NOMO-1 treated with dmso at 0.1 percent for 144 hours (cell line): ENCODE measurements around the gene GSTM3.
"Not testable (repeated sequence)": the region's sequence is repeated elsewhere in the genome, so short reads cannot be mapped to it uniquely, and the experiment has no call there.

Source experiments
- DNase-seq: peaks from one replicate; lab custom pipeline; 2025; ENCODE audit not compliant: unreplicated experiment; lab: John Stamatoyannopoulos, UW

GSTM3 gene

DNA sequence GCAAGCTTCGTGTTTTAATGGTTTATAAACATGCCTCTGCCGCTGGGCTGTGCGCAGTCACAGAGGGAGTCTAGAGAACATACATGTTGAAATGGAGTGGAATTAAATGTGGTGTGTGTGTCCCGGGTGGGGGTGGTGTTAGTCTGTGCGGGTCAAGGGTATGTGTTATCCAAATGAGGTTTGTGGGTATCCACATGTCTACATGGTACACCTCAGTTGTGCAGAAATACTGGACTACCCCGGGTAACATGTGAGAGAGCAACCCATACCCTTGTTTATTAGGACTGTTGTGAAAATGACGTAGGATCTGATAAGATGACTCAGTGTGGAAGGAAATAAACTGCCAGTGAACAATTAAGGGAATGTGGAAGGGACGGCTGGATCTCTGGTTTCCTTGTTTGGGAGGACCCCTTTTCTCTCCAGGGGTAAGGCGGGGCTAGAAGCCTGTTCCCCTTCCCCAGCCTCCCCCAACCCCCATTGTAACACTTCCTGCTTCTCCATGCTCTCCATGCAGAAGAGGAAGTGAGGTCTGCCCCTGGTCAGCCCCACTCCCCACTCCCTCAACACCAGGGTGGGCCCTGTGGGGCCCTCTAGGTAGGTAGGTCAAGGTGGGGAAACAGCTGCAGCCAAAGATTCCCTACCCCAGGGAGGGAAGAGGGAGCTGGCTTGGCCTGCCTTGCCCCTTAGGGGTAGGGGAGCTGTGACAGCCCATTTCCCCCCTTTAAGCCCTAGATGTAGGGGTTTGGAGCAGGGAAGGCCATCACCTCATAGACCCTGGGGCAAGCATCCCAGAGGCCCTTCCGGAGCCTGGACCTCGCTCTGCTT is 22.2 kb upstream of the GSTM3 start:
- peak; percentile 48 for DNase-seq

DNA sequence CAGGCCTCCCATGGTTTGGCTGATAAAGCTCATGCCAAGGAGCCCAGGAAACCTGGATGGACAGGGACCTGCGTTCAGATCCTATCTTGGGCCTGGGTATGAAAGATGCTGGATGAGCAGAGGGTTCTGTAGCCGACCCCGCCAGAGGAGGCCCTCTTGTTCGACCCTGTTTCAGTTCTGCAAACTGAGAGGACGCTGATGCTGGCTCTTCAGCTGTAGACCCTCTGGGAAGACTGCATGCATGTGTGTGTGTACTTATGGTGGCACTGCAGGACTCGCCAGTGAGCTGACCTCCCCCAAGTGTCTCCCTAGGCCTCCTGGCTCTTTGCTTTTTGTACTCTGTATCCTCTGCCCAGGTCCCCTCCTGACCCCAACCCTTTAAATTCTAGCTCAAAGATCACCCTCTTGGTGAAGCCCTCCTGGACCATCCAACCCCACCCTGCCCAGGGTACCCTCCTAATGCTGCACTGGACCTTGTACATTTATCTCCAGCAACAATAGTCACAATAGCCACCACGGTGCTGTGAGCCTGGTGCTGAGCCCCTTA is 21.3 kb upstream of the GSTM3 start:
- no peak for DNase-seq

DNA sequence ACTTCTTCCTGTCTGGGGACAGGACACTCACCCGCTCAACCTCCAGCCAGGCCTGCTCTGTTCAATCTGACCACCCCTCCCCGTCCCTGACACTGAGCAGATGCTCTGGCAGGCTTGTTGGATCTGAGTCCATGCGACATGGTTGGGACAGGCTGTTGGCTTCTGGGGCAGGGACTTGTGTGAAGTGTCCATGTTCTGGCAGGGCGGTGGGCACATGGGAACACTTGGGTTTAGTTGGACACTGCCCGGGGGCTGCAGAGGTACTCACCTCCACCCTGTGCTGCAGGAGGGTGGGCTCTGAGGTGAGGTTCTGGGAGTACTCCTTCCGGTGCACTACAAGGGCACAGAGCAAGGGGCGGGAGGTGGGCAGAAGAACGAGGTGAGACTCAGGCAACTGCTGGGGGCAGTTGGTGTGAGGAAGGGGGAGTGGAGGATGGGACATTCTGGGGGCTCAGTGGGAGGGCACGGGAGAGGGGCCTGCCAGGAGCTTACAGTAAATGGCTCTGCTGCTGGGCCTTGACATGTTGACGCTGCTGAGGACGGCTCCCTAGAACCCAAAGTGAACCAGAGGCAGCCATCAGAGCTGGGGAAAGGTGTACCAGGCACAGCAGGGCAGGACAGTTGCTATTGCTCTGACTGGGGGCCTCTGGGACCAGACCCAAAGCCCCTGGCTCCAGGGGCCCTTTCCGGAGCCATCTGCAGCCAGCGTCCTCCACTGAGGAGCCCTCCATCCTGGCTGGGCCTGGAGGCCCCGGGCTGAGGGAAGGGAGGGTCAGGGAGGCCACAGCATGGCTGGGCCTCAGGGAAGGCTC is 20.6 kb upstream of the GSTM3 start:
- no peak for DNase-seq

DNA sequence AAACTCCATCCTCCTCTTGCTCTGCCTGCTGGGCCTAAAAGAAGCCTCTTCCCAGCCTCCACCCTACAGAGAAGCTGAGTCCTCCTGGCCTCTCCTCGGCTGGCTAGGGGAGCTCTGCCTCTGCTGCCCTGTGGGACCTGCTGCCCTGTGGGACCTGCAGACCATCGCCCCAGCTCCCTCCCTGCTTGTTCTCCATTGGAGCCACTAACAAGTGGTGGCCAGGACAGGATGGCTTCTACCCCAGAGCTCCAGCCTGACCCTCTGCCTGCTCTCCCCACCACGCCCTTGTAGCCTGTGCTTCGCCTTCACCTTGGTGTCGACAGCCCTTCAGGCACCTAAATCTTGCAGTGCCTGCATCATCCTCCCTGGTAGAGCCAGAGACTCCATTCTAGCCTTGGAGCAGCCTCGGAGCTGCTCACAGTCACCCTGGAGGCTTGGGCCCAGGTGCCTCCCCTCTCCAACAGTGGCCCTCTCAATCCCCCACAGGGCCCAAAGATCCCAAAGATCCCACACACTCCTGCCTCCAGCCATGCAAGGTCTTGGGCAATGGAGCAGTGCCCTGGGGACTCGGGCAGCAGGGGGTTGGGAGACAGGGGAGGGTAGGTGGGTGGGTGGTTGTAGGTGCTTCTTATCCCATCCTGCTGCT is 19.9 kb upstream of the GSTM3 start:
- DNase-seq, result no peak

DNA sequence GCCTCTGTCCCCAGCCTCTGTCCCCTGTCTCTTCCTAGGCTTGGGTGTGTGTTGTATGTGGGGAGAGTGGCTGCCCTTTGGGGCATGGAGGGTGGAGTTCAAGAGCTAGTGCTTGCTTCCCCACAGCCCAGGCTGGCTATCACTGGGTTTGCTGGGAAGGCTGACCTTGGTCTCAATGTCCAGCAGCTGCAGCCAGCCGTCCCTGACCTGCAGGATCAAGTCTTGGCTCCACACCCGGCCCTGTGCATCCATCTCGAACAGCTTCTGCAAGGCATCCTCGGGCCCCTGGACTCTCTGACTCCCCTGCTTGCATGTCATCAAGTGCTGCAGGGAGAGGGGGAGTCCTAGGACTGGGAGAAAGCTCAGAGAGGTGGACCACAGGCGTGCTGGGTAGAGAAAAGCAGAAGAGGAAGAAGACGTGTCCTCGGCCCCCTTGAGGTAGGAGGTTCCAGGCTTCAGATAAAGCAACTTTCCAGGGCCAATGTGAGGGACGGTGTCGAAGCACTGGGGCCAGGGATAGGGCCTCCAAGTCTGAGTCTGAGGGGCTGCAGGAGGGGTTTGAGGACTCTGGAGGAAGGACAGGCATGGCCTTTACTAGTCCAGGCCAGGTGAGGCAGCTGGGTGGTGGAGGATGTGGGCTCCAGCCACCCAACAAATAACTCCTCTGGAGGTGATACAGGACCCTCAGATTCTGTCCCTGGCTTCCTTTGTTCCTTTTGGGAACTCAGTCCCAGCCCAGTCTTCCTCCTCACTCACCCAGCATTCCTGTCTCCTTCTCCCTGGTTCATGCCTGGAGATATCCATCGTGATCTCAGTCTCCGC is 18.9 kb upstream of the GSTM3 start:
- DNase-seq, result no peak

DNA sequence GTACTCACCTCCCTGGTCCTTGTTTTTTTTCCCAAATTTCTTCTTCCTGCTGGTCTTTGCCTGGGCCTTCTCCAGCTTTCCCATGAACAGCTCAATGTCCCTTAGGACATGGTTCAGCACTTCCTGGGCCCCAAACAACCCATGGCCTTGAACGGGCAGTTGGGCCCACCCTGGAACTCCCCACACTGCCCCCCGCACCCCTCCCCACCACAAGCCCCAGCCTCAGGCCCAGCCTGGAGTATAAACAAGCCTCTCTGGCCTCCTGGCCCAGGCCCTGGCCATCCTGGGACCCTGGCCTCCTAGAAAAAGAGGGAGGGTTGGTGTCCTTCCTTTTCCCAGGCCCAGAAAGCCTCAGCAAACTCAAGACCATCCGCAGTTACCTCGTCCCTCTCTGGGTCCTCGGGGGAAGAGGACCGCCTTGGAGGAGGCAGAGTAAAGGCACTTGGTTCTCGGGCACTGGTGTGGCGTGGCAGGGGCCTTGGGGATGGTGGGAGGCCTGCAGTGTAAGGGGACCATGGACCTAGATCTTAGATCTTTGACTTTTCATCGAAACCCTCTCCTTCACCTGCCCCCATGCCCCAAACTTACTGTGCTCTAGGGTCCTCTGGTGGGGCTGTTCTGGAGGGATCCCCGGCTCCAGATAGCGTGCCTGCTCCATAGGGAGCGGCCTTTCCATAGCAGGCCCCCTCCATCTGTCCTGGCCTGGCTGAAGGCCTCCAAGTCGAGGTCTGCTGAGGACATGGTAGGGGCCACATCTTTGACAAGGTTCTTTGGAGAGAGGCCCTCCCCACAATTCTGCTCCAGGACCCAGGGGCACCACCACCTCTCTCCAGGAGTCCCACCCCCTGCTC is 17.3 kb upstream of the GSTM3 start:
- no peak for DNase-seq

DNA sequence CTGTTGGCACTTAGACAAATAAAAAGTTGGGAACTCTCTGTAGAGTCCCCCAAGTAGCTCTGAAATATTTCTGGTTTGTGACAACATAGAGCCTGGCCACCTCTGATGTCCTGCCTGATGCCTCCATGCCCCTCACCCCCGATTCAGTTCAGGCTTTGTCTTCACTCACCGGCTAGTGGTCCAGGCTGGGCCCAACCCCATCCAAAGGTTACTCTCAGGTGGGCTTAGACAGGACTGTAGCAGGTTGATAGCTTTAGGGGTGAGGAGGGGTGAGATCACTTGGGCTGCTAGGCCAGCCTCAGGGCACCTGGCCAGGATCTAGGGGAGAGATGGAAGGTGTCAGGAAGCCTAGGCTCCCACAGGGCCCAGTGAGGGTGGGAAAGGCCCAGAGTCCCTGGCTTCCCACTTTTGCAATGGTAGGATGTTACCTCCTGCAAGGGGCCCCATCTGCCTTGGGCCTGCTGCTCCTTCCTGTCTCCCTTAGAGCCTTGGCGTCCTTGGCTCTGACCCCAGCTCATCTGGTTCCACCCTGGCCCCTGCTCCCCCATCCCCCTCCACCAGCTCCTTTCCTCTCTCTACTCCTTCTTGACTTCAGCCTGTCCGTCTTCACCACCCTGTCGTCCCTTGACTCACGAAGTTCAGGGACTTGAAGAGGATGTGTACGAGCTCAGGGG is 16.1 kb upstream of the GSTM3 start:
- DNase-seq, result no peak

DNA sequence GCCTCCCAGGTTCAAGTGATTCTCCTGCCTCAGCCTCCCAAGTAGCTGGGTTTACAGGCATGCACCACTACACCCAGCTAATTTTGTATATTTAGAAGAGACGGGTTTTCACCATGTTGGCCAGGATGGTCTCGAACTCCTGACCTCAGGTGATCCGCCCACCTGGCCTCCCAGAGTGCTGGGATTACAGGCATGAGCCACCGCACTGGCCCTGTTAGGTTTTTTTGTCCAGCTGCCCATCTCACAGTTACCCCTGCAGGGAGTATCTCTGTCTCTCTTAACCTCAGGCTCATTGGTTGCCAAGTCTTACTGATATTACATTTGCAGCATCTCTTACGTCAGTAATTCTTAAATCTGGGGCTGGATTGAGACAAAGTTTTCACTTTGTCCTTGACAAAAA is 15.5 kb upstream of the GSTM3 start:
- not testable (repeated sequence) for DNase-seq

DNA sequence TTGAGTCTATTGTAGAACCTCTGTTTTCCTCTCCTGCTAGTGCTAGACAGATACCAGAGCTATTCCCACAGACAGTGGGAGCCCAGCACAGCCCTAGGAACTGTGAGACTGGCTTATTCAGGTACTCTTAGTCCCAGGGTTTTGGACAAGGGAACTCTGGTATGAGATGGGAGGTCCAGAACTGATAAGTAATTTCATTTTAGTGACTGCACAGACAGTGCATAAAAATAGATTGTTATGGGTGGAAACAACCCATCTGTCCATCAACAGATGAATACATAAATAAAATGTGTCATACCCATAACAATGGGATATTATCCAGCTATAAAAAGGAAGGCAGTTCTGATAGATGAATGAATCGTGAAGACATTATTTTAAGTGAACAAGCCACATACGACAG is 13.9 kb upstream of the GSTM3 start:
- no peak for DNase-seq

DNA sequence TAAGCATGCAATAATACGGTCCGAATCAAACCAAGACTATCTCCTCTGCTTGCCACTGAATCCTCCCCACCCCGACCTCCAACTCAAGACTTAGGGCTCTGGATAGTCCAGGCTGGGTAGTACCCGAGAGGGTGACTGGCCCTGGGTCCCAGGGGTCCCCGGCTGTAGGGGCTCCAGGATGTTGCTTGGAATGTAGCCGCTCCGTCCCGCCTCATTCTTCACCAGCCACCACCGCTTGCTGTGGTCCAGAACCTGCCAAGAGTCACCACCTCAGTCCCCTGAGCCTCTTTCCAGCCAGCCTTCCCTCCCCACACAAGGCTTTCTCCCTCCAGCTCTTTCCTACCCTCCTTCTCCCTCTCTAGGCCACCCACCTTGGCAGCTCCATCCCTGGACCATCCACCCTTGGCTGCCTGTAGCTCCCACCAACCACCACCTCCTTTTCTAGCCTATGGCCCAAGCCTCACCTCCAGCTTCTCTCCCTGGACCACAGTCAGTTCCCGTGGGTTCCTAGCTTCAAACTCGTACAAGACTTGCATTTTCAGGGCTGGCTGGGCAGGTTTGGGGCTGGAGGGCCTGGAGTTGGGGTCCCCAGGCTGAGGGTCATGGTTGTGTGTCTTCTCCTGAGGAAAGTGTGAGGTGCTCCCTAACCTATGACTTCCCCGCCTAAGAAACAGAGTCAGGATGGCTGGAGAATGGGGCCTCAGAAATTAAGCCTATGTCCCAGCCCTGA is 10.9 kb upstream of the GSTM3 start:
- no peak for DNase-seq

DNA sequence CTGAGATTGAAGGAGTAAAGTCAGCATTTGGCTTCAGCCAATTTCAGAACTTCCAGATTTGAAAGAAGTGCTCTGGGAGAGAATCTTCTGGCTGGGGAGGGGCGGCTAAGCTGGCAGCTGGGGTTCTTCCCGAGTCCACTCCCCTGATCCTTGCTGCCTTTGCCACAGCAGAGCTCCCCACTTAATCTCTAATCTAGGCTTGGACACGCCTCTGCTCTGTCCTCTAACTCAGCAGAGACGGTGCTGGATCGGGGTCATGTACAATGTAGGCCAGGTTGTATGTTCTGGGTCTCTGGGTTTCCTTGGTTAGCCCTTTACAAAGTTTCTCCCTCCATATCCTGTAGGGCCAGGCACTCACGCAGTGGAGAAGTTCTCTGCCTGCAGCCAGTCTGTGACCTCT is 10.1 kb upstream of the GSTM3 start:
- DNase-seq, result no peak

DNA sequence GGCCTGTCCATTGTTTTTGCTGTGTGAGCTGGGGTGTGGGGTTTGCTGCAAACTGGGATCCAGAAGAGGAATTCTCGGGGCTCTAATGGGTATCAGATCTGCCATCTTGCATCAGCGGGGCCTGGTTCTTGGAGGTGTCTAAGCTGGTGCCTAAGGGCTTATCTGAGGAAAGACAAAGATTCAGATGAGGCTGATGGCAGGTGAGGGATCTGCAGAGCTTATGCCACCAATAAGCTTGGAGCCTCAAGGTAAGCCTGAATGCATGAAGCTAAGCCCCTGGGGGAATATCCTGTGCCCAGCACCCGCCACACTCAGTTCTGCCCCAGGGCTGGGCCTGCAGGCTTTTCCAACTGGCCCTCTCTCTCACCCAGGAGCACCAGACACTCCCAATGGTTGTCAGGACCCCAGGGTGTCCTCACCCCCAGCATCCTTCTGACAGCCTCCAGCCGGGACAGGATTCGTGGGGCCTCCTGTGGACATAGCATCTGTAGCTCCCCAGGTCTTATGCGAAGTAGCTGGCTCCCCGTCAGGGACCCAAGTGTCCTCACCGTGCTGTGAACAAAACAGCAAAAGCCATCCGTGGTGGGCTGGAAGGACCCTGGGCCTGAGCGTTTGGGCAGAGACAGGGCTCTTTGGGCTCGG is 9.5 kb upstream of the GSTM3 start:
- no peak for DNase-seq

DNA sequence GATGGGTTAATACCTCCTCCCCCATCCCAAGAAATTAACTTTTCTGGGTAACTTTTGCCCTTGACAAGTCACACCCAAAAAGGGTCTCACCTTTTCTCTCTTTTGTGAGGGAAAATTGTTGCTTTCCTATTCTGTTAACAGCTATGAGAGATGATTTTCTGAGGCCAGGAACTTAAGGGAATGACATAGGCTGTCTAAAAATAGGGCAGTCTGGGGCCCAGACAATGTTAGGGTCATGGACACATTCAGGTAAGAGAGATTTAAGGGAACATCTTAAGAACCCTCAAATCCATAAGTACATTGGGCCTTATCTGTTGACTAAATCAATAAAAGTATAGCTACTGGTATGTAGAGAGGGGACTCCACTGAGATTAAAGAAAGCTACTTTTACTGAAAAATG is 8.4 kb upstream of the GSTM3 start:
- DNase-seq, result no peak

DNA sequence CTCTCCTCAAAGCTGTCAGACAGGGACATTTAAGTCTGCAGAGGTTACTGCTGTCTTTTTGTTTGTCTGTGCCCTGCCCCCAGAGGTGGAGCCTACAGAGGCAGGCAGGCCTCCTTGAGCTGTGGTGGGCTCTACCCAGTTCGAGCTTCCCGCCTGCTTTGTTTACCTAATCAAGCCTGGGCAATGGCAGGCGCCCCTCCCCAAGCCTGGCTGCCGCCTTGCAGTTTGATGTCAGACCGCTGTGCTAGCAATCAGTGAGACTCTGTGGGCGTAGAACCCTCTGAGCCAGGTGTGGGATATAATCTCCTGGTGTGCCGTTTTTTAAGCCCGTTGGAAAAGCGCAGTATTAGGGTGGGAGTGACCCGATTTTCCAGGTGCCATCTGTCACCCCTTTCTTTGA is 7.5 kb upstream of the GSTM3 start:
- DNase-seq, result not testable (repeated sequence)

DNA sequence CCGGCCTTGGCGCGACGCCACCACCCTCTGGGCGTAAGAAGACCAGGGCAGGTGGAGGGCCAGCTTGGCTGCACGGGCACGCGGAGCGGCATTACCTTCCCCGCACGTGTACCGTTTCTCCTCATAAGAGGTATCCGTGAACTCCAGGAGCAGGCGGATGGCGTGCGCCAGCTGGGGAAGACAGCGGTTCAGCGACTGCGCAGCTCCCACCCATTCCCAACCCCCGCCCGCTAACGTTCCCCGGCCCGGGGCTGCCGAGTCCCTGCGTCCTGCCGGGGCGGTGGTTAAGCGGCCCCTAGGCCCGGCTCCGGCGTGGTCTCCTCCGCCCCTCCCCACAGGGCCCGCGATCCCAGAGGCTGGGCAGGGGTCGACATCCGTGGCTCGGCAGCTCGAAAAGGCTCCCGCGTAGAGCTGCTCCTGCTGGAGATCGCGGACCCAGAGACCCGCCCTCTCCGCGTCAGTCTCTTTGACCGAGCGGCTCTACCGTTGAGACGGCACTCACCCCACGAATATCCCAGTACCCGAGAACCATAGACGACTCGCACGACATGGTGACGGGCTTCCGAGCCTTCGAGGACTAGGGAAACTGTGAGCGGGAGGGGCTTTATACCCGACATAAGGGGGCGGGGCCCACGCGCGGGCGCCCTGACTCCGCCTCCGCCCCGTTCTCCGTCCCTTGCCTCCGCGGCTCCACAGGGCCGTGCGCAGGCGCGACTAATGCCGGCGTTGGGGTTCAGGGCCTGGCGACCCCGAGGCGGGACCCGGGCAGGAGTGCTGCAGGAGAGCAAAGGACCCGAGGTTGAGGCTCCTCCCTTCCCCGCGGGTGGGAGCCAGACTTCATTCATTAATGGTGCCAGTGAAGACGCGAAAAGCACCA is 862 bp downstream of the GSTM3 start:
- peak; percentile 51 for DNase-seq

DNA sequence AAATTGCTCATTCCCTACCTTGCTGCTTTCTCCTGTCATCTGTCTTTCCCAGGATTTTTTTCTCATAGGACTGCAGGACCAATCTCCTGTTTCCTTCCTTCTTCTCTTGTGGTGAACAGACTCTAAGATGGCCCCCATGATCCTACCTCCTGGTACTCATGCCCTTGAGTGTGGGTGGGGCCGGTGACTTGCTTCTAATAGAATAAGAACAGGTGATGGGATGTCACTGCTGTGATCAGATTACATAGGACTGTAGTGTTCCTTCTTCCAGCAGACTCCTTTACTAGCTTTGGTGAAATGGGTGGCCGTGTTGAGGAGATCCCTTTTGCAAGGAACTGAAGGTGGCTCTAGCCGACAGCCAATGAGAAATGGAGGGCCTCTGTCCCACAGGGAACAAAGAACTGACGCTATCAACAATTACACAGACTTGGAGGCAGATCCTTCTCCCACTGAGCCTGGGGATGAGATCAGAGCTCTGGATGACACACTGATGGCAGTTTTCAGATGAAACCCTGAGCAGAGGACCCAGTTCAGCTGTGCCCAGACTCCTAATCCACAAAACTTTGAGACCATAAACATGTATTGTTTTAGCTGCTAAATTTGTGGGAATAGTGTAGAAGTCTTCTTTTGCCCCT is 7.5 kb downstream of the GSTM3 start:
- DNase-seq, result no peak
